ENCODE measurements around the gene MAPK11.
A peak's percentile ranks its signal among the peaks of the same experiment; 100 is the strongest.

GRCh38 chr22:50314455-50315288 is 44.5 kb upstream of the MAPK11 start:
- TF ChIP-seq POLR2A (IDR thresholded peaks at IDR 0.05; ENCODE audit: low read depth, low read length): peak; percentile 68; the same call in 1 of the 2 replicates
- peak; percentile 81 for TF ChIP-seq POLR2AphosphoS5 (IDR thresholded peaks at IDR 0.05; ENCODE audit: low read depth, low read length)
- no peak; the same call in none of the 2 replicates for TF ChIP-seq TAF1 (IDR thresholded peaks at IDR 0.05; ENCODE audit: borderline replicate concordance, low read depth, low read length)
